Measurements from ENCODE around the gene SORBS2.
"Not testable (repeated sequence)": the region's sequence is repeated elsewhere in the genome, so short reads cannot be mapped to it uniquely, and the experiment has no call there.

SORBS2 gene, protein sequence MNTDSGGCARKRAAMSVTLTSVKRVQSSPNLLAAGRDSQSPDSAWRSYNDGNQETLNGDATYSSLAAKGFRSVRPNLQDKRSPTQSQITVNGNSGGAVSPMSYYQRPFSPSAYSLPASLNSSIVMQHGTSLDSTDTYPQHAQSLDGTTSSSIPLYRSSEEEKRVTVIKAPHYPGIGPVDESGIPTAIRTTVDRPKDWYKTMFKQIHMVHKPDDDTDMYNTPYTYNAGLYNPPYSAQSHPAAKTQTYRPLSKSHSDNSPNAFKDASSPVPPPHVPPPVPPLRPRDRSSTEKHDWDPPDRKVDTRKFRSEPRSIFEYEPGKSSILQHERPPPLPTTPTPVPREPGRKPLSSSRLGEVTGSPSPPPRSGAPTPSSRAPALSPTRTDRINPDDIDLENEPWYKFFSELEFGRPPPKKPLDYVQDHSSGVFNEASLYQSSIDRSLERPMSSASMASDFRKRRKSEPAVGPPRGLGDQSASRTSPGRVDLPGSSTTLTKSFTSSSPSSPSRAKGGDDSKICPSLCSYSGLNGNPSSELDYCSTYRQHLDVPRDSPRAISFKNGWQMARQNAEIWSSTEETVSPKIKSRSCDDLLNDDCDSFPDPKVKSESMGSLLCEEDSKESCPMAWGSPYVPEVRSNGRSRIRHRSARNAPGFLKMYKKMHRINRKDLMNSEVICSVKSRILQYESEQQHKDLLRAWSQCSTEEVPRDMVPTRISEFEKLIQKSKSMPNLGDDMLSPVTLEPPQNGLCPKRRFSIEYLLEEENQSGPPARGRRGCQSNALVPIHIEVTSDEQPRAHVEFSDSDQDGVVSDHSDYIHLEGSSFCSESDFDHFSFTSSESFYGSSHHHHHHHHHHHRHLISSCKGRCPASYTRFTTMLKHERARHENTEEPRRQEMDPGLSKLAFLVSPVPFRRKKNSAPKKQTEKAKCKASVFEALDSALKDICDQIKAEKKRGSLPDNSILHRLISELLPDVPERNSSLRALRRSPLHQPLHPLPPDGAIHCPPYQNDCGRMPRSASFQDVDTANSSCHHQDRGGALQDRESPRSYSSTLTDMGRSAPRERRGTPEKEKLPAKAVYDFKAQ (N-terminal part only)

GRCh38 chr4:185811509-185812364 is at the start of gene SORBS2:
SORBS2 (minus strand) TSS chr4:185812194; CDS start chr4:185690571, 121,623 bp downstream.
- DNase-seq = no peak

GRCh38 chr4:185859111-185859510 is 47.1 kb upstream of the SORBS2 start:
- no peak for DNase-seq

GRCh38 chr4:185857561-185857960 is 45.6 kb upstream of the SORBS2 start:
- DNase-seq = not testable (repeated sequence)

GRCh38 chr4:185853841-185854240 is 41.8 kb upstream of the SORBS2 start:
- no peak for DNase-seq

GRCh38 chr4:185852961-185853360 is 41.0 kb upstream of the SORBS2 start:
- DNase-seq = no peak

- DNase-seq = no peak
Measured at GRCh38 chr4:185849664-185850550, 37.9 kb upstream of the SORBS2 start.

DNA sequence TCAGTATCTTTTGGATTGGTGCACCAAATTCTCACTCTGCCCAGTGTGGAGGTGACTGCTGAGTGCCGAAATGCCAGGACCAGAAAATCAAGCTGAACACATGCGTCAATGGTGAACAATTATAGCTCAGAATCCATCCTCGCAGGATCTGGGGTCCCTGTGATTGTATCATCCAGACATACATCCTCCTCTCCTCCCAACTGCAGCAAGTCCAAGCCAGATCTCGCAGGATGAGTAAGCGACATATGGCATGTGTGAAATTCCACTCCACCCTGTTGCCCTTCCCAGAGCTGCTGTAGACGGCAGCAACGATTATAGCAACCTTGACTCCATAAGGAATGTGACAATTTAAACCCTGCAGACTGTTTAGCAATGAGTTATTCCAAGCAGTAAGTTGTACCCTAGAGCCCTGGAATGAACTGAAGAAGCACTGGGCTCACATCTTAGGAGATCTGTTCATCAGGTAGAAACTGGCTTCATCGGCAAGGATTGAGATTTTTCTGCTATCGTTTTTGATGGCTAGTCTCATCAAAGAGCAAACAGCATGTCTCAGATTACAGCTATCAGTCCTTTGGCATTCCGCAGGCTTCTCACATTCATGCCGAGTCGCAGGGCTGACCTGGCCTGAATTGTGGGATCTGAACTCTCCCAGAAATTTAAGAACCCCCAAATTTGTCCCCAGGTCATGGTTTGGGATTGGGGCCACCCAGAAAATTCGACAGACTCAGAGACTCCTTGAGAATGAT is 35.5 kb upstream of the SORBS2 start:
- DNase-seq = no peak

DNA sequence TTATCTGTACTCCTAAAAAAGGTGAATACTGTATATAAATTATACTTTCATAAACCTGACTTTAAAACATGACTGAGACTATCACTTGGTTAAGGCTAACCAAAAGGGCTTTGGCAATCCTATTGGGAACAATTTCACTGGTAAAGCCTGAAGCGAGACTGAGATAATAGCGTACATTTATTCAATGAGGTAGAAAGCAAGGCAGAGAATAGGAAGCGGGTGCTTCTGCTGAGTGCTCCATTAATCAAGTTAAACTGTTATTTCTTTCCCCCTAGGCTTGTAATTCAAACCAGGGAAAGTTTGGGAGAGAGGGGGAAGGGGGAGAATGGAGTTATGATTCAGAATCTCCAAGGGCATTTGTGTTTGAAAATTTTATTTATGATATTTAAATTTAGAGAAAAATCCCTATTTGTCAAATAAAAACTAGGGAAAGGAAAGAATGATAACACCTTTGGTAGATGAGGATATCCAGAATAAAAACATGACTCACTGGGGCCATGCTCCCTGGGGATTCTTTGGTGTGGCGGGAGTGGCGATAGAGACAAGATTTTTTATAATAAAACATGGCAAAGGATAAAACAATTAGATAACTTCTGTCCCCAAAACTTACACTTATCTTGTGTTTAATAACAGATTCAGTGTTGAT is 34.6 kb upstream of the SORBS2 start:
- DNase-seq = no peak

GRCh38 chr4:185845966-185846365 is 34.0 kb upstream of the SORBS2 start:
- no peak for DNase-seq

DNA sequence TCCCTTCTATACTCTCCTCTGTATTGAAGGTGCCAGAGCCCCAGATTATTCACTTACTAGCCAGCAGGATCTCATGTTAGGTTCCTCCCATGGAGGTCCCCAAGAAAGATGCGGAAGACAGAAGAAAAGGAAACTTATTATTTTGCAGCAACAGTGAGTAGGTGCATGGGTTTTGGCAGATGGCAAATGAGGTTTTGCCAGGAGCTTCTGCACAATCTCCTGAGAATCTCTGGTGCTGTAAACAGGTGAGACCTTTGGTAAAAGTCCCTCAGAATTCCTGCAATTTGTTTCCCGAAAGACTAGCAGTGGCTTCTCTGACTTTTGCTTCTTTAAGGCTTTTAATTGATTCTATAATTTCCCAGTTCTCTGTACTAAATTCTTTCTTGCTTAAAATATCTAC is 29.5 kb upstream of the SORBS2 start:
- DNase-seq = no peak

DNA sequence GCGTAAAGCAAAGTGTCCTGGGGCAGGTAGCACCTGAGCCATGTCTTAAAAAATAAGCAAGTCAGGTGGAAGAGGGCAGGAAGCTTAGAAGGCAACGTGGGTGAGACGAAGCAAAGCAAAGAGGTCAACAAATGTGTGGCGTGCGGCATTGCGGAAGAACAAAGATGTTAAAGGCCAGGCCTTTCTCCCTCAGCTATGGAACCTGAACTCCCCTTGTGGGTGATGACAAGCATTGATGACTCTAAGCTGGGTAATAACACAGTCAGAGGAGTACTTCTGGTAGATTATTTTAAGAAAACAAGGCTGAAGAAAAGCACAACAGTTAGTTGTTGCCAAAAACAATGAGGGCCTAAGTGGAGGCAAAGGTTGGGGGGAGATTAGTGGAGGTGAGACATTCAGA is 29.0 kb upstream of the SORBS2 start:
- no peak for DNase-seq

GRCh38 chr4:185840201-185840600 is 28.2 kb upstream of the SORBS2 start:
- no peak for DNase-seq

GRCh38 chr4:185839770-185840169 is 27.8 kb upstream of the SORBS2 start:
- no peak for DNase-seq

DNA sequence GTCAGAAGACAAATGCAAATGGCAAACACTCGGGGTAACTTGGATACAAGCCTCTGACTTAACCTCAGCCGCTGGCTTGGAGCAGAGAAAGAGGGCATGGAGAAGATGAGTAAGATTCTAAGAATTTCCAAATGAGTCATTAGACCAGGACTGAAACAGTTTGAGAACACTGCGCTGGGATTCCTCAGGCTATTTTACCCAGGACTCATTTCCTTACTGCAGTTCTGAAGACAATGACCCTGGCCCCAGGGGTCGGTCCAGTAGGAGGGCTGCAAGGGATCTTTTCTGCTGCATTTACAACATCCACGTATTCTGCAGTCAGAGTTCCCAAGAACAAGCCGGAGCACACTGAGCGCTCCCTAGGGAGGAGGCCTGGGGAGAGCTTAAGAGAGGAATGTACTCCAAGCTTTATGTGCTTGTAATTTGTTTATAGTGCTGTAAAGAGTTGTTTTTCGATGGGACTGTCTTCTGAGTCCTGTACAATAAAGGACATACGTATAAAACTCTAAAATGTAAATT is 27.3 kb upstream of the SORBS2 start:
- no peak for DNase-seq

- DNase-seq = no peak
Measured at GRCh38 chr4:185838514-185839193, 26.7 kb upstream of the SORBS2 start.

DNA sequence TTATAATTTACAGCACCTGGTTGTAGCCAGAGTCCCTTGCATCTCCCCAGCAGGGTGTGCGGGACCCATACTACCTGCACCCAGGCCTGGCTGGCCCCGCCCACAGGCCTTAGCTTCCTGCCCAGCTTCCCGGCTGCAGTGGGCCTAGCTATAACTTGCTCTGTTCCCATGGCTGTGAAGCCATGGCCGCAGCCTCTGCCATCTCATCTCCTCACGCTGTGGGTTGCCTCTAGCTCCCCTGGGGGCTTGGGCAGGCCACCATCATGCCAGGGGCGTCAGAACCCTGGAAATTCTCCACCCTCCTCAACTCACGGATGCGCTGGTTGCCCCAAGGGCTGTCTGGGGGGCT is 26.1 kb upstream of the SORBS2 start:
- no peak for DNase-seq

DNA sequence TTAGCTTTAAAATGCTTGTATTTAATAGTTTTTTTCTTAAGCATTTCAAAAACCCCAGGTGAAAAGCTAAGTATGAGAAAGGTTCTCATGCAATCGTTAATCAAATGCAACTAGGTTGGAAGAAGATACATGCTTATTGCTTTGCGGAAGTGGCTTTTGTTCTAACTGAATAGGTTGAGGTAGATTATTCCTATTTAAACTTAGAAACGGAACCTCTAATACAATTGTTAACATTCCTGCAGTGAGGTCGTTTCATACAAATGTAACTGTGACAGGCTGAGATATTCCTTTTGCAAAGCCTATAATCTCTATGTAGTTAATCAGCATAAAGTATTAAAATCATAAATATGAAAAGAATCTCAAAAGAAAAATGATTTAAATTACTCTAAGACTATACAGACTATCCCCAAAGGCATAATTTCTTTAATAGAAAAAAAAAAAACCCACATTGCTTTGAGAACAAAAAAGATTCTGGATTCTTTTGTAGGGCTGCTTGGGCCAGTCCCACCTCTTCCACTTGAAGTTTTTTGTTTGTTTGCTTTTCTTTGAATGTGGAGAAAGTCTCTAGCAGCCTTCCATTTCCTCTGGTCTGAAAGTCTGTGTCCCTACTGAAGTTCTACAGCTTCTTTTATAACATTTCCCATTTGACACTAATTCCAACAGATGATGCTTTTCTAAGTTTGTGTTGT is 25.6 kb upstream of the SORBS2 start:
- no peak for DNase-seq

DNA sequence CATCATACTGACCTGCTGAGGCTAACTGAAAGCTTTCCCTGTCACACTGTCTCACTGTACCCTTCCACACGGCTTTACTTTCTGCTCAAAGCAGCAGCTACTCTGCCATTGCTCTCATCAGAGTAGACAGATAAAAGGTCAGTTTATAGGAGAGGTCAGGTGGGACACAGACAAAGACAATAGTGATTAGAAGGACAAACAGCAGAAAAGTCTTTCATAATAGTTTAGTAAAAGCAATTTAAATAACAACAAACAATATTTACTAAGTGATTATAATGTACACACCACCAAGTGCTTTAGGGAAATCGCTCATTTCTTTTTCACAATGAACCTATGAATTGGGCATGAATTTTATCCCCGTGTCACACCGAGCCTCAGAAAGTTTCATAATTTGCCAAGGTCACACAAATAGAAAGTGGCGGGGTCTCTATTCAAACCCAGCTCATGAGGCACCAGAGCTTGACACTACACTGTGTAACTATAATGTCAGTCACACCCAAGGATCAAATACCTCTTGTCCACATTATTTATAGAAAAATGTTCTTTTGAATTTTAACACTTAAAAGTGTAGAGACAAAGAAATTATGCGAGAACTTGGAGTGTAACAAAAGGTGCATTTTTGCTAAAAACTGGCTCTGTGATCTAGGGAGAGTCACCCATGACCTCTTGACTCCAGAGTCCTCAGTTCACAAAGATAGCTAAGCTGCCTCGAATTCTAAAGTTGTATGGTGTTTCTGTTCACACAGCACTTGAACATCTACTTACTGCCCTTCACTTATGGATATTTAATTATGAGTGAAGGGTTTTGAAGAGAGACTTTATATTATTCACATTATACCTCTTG is 24.5 kb upstream of the SORBS2 start:
- no peak for DNase-seq

Data from activated naive CD4-positive, alpha-beta T cell treated with Interleukin-2 at 50 U/mL for 16 hours (primary cell).